Measurements from ENCODE around the gene DUSP22.

DNA sequence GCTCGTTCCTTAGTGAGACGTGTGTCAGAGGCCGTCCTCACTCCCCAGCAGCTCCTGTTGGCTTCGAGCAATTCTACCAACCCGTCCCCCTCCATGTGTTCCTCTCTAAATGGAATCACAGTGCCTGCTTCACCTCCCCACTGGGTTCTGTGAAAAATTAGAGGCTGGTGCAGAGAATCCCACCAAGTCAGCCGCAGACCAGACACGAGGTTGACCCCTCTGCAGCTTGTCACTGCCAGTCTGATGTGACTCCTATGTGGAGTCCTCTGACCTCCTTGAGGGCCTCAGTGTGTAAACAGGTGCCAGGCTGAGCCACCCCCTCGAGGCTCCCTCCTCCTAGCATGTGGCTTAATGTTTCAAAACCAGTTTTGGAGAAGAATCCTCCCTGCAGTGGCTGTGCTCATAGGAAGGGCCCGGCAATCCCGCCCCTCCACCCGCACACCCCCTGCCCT, 86.7 kb downstream of the DUSP22 start:
- TF ChIP-seq POLR2A (IDR thresholded peaks at IDR 0.05; ENCODE audit: low read length) (no peak), GATA1 (IDR thresholded peaks at IDR 0.05; ENCODE audit: low read depth, low read length) (no peak)
